Measurements from ENCODE around the gene VPS29. TPM values are rescaled to one million over a fixed set of nuclear protein-coding genes. Genes with fewer than 3 reads are reported as not detected.

The VPS29 gene
- polyA plus RNA-seq, 1 of the 3 experiments (the other 2 are of a cell fraction), result 110 TPM

- TF ChIP-seq POLR2AphosphoS5 (IDR thresholded peaks at IDR 0.05; ENCODE audit: low read depth, low read length), result no peak
Measured at GRCh38 chr12:110550981-110551380, 49.1 kb upstream of the VPS29 start (continued).

- Histone ChIP-seq H3K27me3 (ENCODE audit: insufficient read depth) (no peaks in the 10 kb centered on the region), H3K36me3 (replicated peaks in 1 of 2; ENCODE audit: control insufficient read depth in 1 of 2, insufficient read depth in 2 of 2, low read length in 1 of 2) (peaks cover 5 to 12% of the 10 kb centered on the region in 2 experiments), H3K4me2 (no peak overlapping the region), H3F3A (replicated peaks; ENCODE audit: insufficient read depth) (peaks cover 33% of the 10 kb centered on the region), H3K4me1 (ENCODE audit: control insufficient read depth in 1 of 2, insufficient read depth in 2 of 2, low read depth in 1 of 2, low read length in 1 of 2) (peaks cover 3 to 20% of the 10 kb centered on the region in 2 experiments; a peak in 3 of 4 replicates), H3K9ac (no peak overlapping the region), H3K27ac (ENCODE audit: low read depth in 2 of 2, low read length in 1 of 2) (no peak overlapping the region), H3K9me2 (no peaks in the 10 kb centered on the region), H2AFZ (ENCODE audit: low read depth) (no peak overlapping the region), H4K20me1 (ENCODE audit: insufficient read depth) (peaks cover 36% of the 10 kb centered on the region), H3K4me3 (ENCODE audit: low read depth in 2 of 2, low read length in 1 of 2) (no peak overlapping the region), H3K9me3 (no peaks in the 10 kb centered on the region), H3K79me2 (ENCODE audit: insufficient read depth) (peaks cover 43% of the 10 kb centered on the region)
- no peak for DNase-seq
- CTCF ChIA-PET, result interaction anchor here (1.2 to 6.9 kb wide), 2 partner anchors 39 to 52 kb away, joined by 5 to 87 read pairs; no protein-coding TSS in a partner anchor
- POLR2A ChIA-PET, result no interaction called here
- TF ChIP-seq RCOR1 (IDR thresholded peaks at IDR 0.05; ENCODE audit: low read length), result no peak
- TF ChIP-seq CTCF (IDR thresholded peaks at IDR 0.05), result no peak
- TF ChIP-seq REST (IDR thresholded peaks at IDR 0.05; ENCODE audit: low read depth, low read length), result no peak
- TF ChIP-seq SMC3 (IDR thresholded peaks at IDR 0.05; ENCODE audit: low read depth, low read length), result no peak
- no peak for TF ChIP-seq POLR2AphosphoS5 (IDR thresholded peaks at IDR 0.05; ENCODE audit: low read depth, low read length)
- TF ChIP-seq NFIC (IDR thresholded peaks at IDR 0.05; ENCODE audit: borderline replicate concordance), result no peak
- TF ChIP-seq EZH2phosphoT487 (IDR thresholded peaks at IDR 0.05; ENCODE audit: borderline replicate concordance, low read depth), result no peak
- no peak for TF ChIP-seq FOXJ3 (CRISPR knock-in tag; IDR thresholded peaks at IDR 0.05)
- no peak for TF ChIP-seq MXI1 (IDR thresholded peaks at IDR 0.05; ENCODE audit: low read depth, low read length)
- TF ChIP-seq TCF12 (IDR thresholded peaks at IDR 0.05), result no peak
- TF ChIP-seq PBX3 (IDR thresholded peaks at IDR 0.05), result no peak
- TF ChIP-seq FOSL2 (IDR thresholded peaks at IDR 0.05; ENCODE audit: borderline replicate concordance, low read depth), result no peak
- no peak for TF ChIP-seq JUND (IDR thresholded peaks at IDR 0.05)
- TF ChIP-seq GATA2 (CRISPR knock-in tag; IDR thresholded peaks at IDR 0.05), result no peak
- TF ChIP-seq TEAD4 (IDR thresholded peaks at IDR 0.05; ENCODE audit: borderline replicate concordance, insufficient read depth), result no peak
- no peak for TF ChIP-seq YY1 (IDR thresholded peaks at IDR 0.05; ENCODE audit: low read depth)
- no peak for TF ChIP-seq GABPA (IDR thresholded peaks at IDR 0.05; ENCODE audit: low read depth)
- TF ChIP-seq RFX5 (IDR thresholded peaks at IDR 0.05; ENCODE audit: low read length), result no peak
- no peak for TF ChIP-seq TAF1 (IDR thresholded peaks at IDR 0.05; ENCODE audit: borderline replicate concordance, low read depth, low read length)
- no peak for TF ChIP-seq ZBTB33 (IDR thresholded peaks at IDR 0.05; ENCODE audit: borderline replicate concordance, low read depth)
- 97% methylated on average over 2 of the region's 2 CpGs for WGBS (ENCODE audit: low lambda C conversion rate)
Measured at GRCh38 chr12:110549716-110550115, 47.8 kb upstream of the VPS29 start.
